HG02970 (cell line): ENCODE data around the gene SIK2.
A peak's percentile ranks its signal among the peaks of the same experiment; 100 is the strongest.

ENCODE experiments used
- ATAC-seq: cut with Tn5 transposase; IDR thresholded peaks from one replicate; pipeline ENCODE4 v1.9.1; 2021; ENCODE audit warnings: mild to moderate bottlenecking, moderate library complexity, moderate number of reproducible peaks; ENCODE audit not compliant: unreplicated experiment, low FRiP score

Gene SIK2

GRCh38 chr11:111601979-111602864, at the start of gene SIK2:
Gene SIK2, plus strand, starts transcription at chr11:111602449. Its CDS starts 115 bp downstream, at chr11:111602564.
- ATAC-seq, result peak; percentile 85

- ATAC-seq, result no peak
Measured at GRCh38 chr11:111554532-111554931, 47.7 kb upstream of the SIK2 start.

- no peak for ATAC-seq
Measured at GRCh38 chr11:111555255-111555654, 47.0 kb upstream of the SIK2 start.

- ATAC-seq, result no peak
Measured at GRCh38 chr11:111557425-111558111, 44.7 kb upstream of the SIK2 start.

GRCh38 chr11:111559800-111560464, 42.3 kb upstream of the SIK2 start:
- ATAC-seq, result no peak

GRCh38 chr11:111560800-111561199, 41.4 kb upstream of the SIK2 start:
- ATAC-seq, result no peak

GRCh38 chr11:111561306-111561705, 40.9 kb upstream of the SIK2 start:
- ATAC-seq, result no peak

GRCh38 chr11:111561791-111562325, 40.4 kb upstream of the SIK2 start:
- ATAC-seq, result no peak

- no peak for ATAC-seq
Measured at GRCh38 chr11:111562692-111563389, 39.4 kb upstream of the SIK2 start.

- ATAC-seq, result no peak
Measured at GRCh38 chr11:111565114-111565720, 37.0 kb upstream of the SIK2 start.

- ATAC-seq, result no peak
Measured at GRCh38 chr11:111566324-111566723, 35.9 kb upstream of the SIK2 start.

GRCh38 chr11:111569476-111569875, 32.8 kb upstream of the SIK2 start:
- ATAC-seq, result no peak

- no peak for ATAC-seq
Measured at GRCh38 chr11:111570796-111571195, 31.5 kb upstream of the SIK2 start.

GRCh38 chr11:111571829-111572501, 30.3 kb upstream of the SIK2 start:
- ATAC-seq, result no peak

- ATAC-seq, result no peak
Measured at GRCh38 chr11:111572581-111572980, 29.7 kb upstream of the SIK2 start.

GRCh38 chr11:111573821-111574249, 28.4 kb upstream of the SIK2 start:
- no peak for ATAC-seq

GRCh38 chr11:111574373-111575225, 27.6 kb upstream of the SIK2 start:
- no peak for ATAC-seq

- no peak for ATAC-seq
Measured at GRCh38 chr11:111575740-111576139, 26.5 kb upstream of the SIK2 start.
